ENCODE measurements around the gene RIPOR2. TPM values are rescaled to one million over a fixed set of nuclear protein-coding genes. Genes with fewer than 3 reads are reported as not detected.

Gene RIPOR2
- total RNA-seq, 6 experiments from 2014 or later: 9.1 to 20.7 (median 10.2) TPM

DNA sequence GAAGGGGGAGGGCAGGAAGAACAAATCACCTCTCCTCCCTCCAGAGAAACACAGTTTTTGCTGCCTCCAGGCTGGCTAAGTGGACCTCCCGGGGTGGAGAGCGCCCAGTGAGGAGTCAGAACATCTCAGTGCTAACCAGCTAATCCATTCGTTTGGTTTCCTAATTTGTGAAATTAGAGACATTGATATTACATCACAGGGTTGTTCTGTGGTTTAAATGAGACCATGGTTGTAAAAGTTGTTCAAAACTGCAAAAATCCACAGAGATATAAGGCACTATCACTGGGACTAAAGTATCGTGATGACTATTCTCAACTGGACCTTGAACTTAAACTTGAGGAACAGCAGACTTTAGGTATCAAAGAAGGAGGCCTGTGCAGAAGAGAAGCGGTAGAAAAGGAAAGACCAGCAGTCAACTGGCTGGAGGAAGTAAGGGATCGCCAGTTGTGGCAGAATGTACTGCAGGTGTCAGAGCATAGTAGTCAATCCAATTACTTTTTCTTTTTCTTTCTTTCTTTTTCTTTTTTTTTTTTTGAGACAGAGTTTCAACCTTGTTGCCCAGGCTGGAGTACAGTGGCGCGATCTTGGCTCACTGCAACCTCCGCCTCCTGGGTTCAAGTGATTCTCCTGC lies 33.9 kb downstream of the RIPOR2 start:
- peaks cover 8% of the 10 kb centered on the region; the same call in 1 of the 2 replicates for H3K9me3 Mint-ChIP-seq
- peaks cover 50% of the 10 kb centered on the region for H3K4me1 Mint-ChIP-seq (ENCODE audit: low read depth)
- peaks cover 7% of the 10 kb centered on the region for H3K27me3 Mint-ChIP-seq (ENCODE audit: insufficient read depth)
- H3K36me3 Mint-ChIP-seq (ENCODE audit: low read depth): peaks cover 35% of the 10 kb centered on the region
- H3K27ac Mint-ChIP-seq: peak overlapping the region; percentile 32; the same call in 1 of the 2 replicates
- H3K4me3 Mint-ChIP-seq: no peak overlapping the region
- no peak for DNase-seq
- no peak for TF ChIP-seq CTCF (IDR thresholded peaks at IDR 0.05)

GRCh38 chr6:24900917-24901697 lies 34.7 kb downstream of the RIPOR2 start:
- Mint-ChIP-seq H3K4me3 (no peak overlapping the region), H3K4me1 (ENCODE audit: low read depth) (peaks cover 50% of the 10 kb centered on the region), H3K27ac (no peak overlapping the region), H3K27me3 (ENCODE audit: insufficient read depth) (peaks cover 7% of the 10 kb centered on the region), H3K9me3 (peaks cover 8% of the 10 kb centered on the region; the same call in 1 of the 2 replicates), H3K36me3 (ENCODE audit: low read depth) (peaks cover 35% of the 10 kb centered on the region)
- TF ChIP-seq CTCF (IDR thresholded peaks at IDR 0.05): no peak
- DNase-seq: no peak

GRCh38 chr6:24899997-24900325 lies 35.8 kb downstream of the RIPOR2 start:
- peaks cover 4% of the 10 kb centered on the region for H3K27me3 Mint-ChIP-seq (ENCODE audit: insufficient read depth)
- no peak overlapping the region for H3K4me3 Mint-ChIP-seq
- peaks cover 50% of the 10 kb centered on the region for H3K4me1 Mint-ChIP-seq (ENCODE audit: low read depth)
- H3K36me3 Mint-ChIP-seq (ENCODE audit: low read depth): peaks cover 27% of the 10 kb centered on the region
- peaks cover 8% of the 10 kb centered on the region; the same call in 1 of the 2 replicates for H3K9me3 Mint-ChIP-seq
- no peak for TF ChIP-seq CTCF (IDR thresholded peaks at IDR 0.05)
- H3K27ac Mint-ChIP-seq: no peak overlapping the region
- DNase-seq: no peak

- Mint-ChIP-seq H3K9me3 (peaks cover 8% of the 10 kb centered on the region; the same call in 1 of the 2 replicates), H3K27ac (no peak overlapping the region)
- no peak for TF ChIP-seq CTCF (IDR thresholded peaks at IDR 0.05)
These were observed 36.4 kb downstream of the RIPOR2 start for GRCh38 chr6:24899136-24899996.

GRCh38 chr6:24898676-24899075 lies 37.1 kb downstream of the RIPOR2 start:
- no peak for TF ChIP-seq CTCF (IDR thresholded peaks at IDR 0.05)
- no peak for DNase-seq
- Mint-ChIP-seq H3K9me3 (peaks cover 8% of the 10 kb centered on the region; the same call in 1 of the 2 replicates), H3K27ac (no peak overlapping the region), H3K27me3 (ENCODE audit: insufficient read depth) (no peaks in the 10 kb centered on the region; the same call in 1 of the 2 replicates), H3K36me3 (ENCODE audit: low read depth) (peaks cover 18% of the 10 kb centered on the region), H3K4me3 (no peak overlapping the region), H3K4me1 (ENCODE audit: low read depth) (peaks cover 45% of the 10 kb centered on the region)

More at GRCh38 chr6:24899136-24899996, 36.4 kb downstream of the RIPOR2 start:
- Mint-ChIP-seq H3K27me3 (ENCODE audit: insufficient read depth) (peaks cover 2% of the 10 kb centered on the region), H3K4me3 (no peak overlapping the region), H3K4me1 (ENCODE audit: low read depth) (peaks cover 50% of the 10 kb centered on the region), H3K36me3 (ENCODE audit: low read depth) (peaks cover 24% of the 10 kb centered on the region)
- DNase-seq: no peak
